Measurements from ENCODE around the gene ELF1.
"Not testable (repeated sequence)": the region's sequence is repeated elsewhere in the genome, so short reads cannot be mapped to it uniquely, and the experiment has no call there.

The ELF1 gene

DNA sequence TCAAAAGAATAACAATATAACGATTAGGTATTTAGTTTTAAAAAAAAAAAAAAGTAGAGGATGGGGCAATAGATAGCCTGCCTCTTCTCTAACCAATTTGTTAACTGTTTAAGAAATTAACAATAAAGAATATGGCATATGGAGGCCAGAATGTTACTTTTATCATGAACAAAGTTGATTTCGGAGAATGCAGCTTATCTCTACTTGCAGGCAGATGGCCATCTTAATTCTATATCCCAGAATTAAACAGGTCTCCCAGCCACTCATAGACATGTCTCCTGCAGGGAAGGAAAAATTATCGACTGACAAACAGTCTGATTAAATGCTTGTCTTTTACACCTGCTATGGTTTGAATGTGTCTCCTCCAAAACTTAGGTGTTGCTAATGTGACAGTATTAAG is 133.1 kb downstream of the ELF1 start:
- no peak for DNase-seq (ENCODE audit: low read depth)

DNA sequence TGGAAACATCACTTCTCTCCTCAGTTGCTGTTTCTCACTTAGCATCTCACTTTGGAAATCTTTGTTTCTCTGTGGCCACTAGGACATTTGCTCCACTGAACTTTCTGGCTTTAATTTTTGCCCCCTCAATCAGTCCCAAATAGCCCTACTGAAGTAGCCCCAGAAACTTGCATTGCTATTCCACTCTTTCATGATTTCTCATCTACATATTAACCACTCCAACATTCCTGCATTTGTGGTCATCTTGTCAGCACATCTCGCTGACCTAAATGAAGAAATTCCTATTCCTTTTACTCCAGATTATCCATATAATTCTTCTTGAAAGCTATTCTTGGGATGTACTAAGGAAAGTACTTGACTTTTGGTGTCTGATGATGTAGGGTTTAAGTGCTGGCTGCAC is 134.9 kb downstream of the ELF1 start:
- not testable (repeated sequence) for DNase-seq (ENCODE audit: low read depth)
